PFSK-1 (cell line): ENCODE measurements around the gene SLC25A52.

Source experiments
- POLR2AphosphoS5 ChIP-seq: IDR thresholded peaks from 2 replicates; pipeline ENCODE4 v1.6.1; 2012; ENCODE audit warnings: low read depth, mild to moderate bottlenecking, control low read depth, low read length, moderate library complexity
- SIN3A ChIP-seq: IDR thresholded peaks from 2 replicates; pipeline ENCODE4 v1.6.1; 2012; ENCODE audit warnings: mild to moderate bottlenecking, low read length, moderate library complexity, borderline replicate concordance; ENCODE audit not compliant: insufficient read depth
- TAF1 ChIP-seq: IDR thresholded peaks from 2 replicates; pipeline ENCODE4 v1.6.1; 2012; ENCODE audit warnings: low read length, control low read depth, borderline replicate concordance; ENCODE audit not compliant: insufficient read depth
- TF ChIP-seq, protein P1 (sequence below), 2 experiments: IDR thresholded peaks; 2 replicates each; pipeline versions ENCODE4 v1.6.1 to v1.8.0; 2011 to 2012; ENCODE audit warnings: low read depth in 2 of 2, low read length in 2 of 2, control low read depth in 1 of 2, inconsistent platforms in 1 of 2, mild to moderate bottlenecking in 1 of 2, moderate library complexity in 1 of 2; ENCODE audit not compliant: insufficient read depth in 1 of 2

DNA sequence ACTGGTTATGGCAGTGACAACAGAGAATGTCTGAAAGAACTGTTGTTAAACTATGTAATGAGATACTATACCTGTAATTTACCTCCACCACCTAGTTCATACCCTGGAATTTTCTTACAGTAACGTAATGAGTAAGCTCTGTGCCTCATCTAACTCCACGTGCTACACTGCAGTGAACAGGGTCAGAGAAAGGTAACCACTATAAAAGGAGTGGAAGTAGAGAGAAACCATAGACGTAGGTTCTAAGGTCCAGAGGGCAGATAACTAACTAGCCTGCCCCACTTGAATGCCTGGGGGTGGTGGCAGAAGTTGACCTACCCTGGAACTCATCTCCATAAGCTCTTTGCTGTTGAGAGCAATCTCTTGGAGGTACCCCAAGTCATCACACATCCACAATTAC lies 44.3 kb downstream of the SLC25A52 start:
- TF ChIP-seq SIN3A, result no peak
- TF ChIP-seq TAF1, result no peak
- TF ChIP-seq, protein P1, sequence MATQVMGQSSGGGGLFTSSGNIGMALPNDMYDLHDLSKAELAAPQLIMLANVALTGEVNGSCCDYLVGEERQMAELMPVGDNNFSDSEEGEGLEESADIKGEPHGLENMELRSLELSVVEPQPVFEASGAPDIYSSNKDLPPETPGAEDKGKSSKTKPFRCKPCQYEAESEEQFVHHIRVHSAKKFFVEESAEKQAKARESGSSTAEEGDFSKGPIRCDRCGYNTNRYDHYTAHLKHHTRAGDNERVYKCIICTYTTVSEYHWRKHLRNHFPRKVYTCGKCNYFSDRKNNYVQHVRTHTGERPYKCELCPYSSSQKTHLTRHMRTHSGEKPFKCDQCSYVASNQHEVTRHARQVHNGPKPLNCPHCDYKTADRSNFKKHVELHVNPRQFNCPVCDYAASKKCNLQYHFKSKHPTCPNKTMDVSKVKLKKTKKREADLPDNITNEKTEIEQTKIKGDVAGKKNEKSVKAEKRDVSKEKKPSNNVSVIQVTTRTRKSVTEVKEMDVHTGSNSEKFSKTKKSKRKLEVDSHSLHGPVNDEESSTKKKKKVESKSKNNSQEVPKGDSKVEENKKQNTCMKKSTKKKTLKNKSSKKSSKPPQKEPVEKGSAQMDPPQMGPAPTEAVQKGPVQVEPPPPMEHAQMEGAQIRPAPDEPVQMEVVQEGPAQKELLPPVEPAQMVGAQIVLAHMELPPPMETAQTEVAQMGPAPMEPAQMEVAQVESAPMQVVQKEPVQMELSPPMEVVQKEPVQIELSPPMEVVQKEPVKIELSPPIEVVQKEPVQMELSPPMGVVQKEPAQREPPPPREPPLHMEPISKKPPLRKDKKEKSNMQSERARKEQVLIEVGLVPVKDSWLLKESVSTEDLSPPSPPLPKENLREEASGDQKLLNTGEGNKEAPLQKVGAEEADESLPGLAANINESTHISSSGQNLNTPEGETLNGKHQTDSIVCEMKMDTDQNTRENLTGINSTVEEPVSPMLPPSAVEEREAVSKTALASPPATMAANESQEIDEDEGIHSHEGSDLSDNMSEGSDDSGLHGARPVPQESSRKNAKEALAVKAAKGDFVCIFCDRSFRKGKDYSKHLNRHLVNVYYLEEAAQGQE (IDR thresholded peaks at IDR 0.05; ENCODE audit: insufficient read depth in 1 of 2, low read depth in 2 of 2, low read length in 2 of 2), result no peak
- no peak for TF ChIP-seq POLR2AphosphoS5
